ENCODE data around the gene TMEM131L.

GRCh38 chr4:153512162-153512852, 46.1 kb downstream of the TMEM131L start:
- TF ChIP-seq CTCF (IDR thresholded peaks at IDR 0.05) (no peak), POLR2A (IDR thresholded peaks at IDR 0.05) (no peak)

Measured in testis (tissue), 2 donors.